Myocyte (in vitro differentiated cells): ENCODE results near the gene NUFIP2. TPM values are rescaled to one million over a fixed set of nuclear protein-coding genes. Genes with fewer than 3 reads are reported as not detected.

Experiments
- total RNA-seq: library from RNA; depleted of rRNA; stranded (reverse); fragments of >200 nt; gene quantifications from 2 replicates; pipeline ENCODE4 v1.2.3, GENCODE V29; 2014

Gene NUFIP2
- total RNA-seq, 1 donor from 2014 or later, result 75.1 TPM

Other genes starting within 250 kb of the NUFIP2 start
- 167 and 209 TPM in 2 replicates for gene MYO18A, start 113.8 kb downstream of the NUFIP2 start, total RNA-seq
- not detected in 2 replicates for gene CRYBA1, start 47.3 kb downstream of the NUFIP2 start, total RNA-seq
- gene TAOK1, start 96.2 kb upstream of the NUFIP2 start, total RNA-seq, result 45.5 and 45.8 TPM in 2 replicates